Endothelial cell of umbilical vein (primary cell): ENCODE data around the gene RRP1. TPM values are rescaled to one million over a fixed set of nuclear protein-coding genes. Genes with fewer than 3 reads are reported as not detected.

Experiments
- BruUV-seq: library from RNA; stranded (reverse); fragments of 400-500 nt; replicated peaks from 2 replicates; lab custom pipeline; 2021; lab: Mats Ljungman, UMichigan
- CTCF ChIA-PET: fragments of 300-600, 350-600 bp; sonication (Branson Sonifier 250); formaldehyde crosslinking; loops from one replicate; lab custom pipeline; 2021; ENCODE audit warnings: antibody characterized with exemption, inconsistent platforms; lab: Charles Lee
- POLR2A ChIA-PET: fragments of 300-600, 350-600 bp; sonication (Branson Sonifier 250); formaldehyde crosslinking; loops from one replicate; lab custom pipeline; 2021; ENCODE audit warnings: antibody characterized with exemption, inconsistent platforms; lab: Charles Lee
- DNase-seq: peaks from one replicate; pipeline ENCODE4 v3.0.0-alpha.2; 2011; ENCODE audit warnings: low read depth, low spot score
- FAIRE-seq: peaks from 2 replicates; lab custom pipeline; 2011; peaks lifted over from hg19 to GRCh38; lab: Jason Lieb, UNC
- H2AFZ ChIP-seq: 2 replicates; pipeline ENCODE4 v1.6.0; 2012; ENCODE audit warnings: low read depth, low read length, control low read depth, inconsistent platforms
- H3K27ac ChIP-seq: 2 replicates; pipeline ENCODE4 v1.5.1; 2011; ENCODE audit warnings: low read depth, mild to moderate bottlenecking, control low read depth, low read length, moderate library complexity; ENCODE audit not compliant: insufficient read depth
- H3K27me3 ChIP-seq, 2 experiments: 2 replicates each; pipeline versions ENCODE4 v1.6.0 to v1.6.1; 2011; ENCODE audit warnings: low read length in 2 of 2, mixed read lengths in 1 of 2; ENCODE audit not compliant: control insufficient read depth in 2 of 2, insufficient read depth in 2 of 2
- H3K36me3 ChIP-seq, 2 experiments: 2 replicates in 1 of 2; 3 replicates in 1 of 2; pipeline ENCODE4 v1.5.1; 2011; ENCODE audit warnings: low read length in 2 of 2, mild to moderate bottlenecking in 1 of 2, moderate library complexity in 1 of 2; ENCODE audit not compliant: control insufficient read depth in 2 of 2, insufficient read depth in 2 of 2; ENCODE audit errors: extremely low read depth in 1 of 2
- H3K4me1 ChIP-seq: 3 replicates; pipeline ENCODE4 v1.5.1; 2011; ENCODE audit warnings: mild to moderate bottlenecking, low read length; ENCODE audit not compliant: control insufficient read depth, insufficient read depth; ENCODE audit errors: extremely low read depth
- H3K4me2 ChIP-seq: 2 replicates; pipeline ENCODE4 v1.6.1; 2011; ENCODE audit warnings: low read length, control low read depth, mixed read lengths; ENCODE audit not compliant: insufficient read depth
- H3K4me3 ChIP-seq, 3 experiments: fragments of 200-600 bp in 1 of 3; sonication (generic), shearing (Covaris generic) in 1 of 3; replicated peaks in 1 of 3; 2 replicates each; pipeline ENCODE4 v1.5.1; 2011 to 2016; ENCODE audit warnings: control low read depth in 3 of 3, low read length in 3 of 3, mild to moderate bottlenecking in 2 of 3, inconsistent platforms in 1 of 3, low read depth in 1 of 3, moderate library complexity in 1 of 3; ENCODE audit not compliant: insufficient read depth in 1 of 3
- H3K79me2 ChIP-seq: 2 replicates; pipeline ENCODE4 v1.6.0; 2012; ENCODE audit warnings: low read length, inconsistent platforms; ENCODE audit not compliant: control insufficient read depth, insufficient read depth
- H3K9ac ChIP-seq: replicated peaks from 2 replicates; pipeline ENCODE3; 2011; ENCODE audit warnings: low read length, control low read depth; ENCODE audit not compliant: insufficient read depth; ENCODE audit errors: extremely low read depth
- H3K9me1 ChIP-seq: replicated peaks from 3 replicates; pipeline ENCODE4 v1.6.0; 2011; ENCODE audit warnings: mild to moderate bottlenecking, low read length; ENCODE audit not compliant: control insufficient read depth, insufficient read depth; ENCODE audit errors: extremely low read depth
- H3K9me3 ChIP-seq: replicated peaks from 2 replicates; pipeline ENCODE4 v1.5.1; 2012; ENCODE audit warnings: low read length, inconsistent platforms; ENCODE audit not compliant: control insufficient read depth, insufficient read depth
- H4K20me1 ChIP-seq: replicated peaks from 2 replicates; pipeline ENCODE3; 2011; ENCODE audit warnings: mild to moderate bottlenecking, low read length; ENCODE audit not compliant: control insufficient read depth, insufficient read depth; ENCODE audit errors: extremely low read depth
- CTCF ChIP-seq, 2 donors: IDR thresholded peaks; 1 replicate in 1 of 2; 2 replicates in 1 of 2; pipeline ENCODE4 v1.5.1; 2011; ENCODE audit warnings: low read length in 2 of 2, mild to moderate bottlenecking in 2 of 2, moderate library complexity in 2 of 2, control low read depth in 1 of 2, inconsistent platforms in 1 of 2, low read depth in 1 of 2; ENCODE audit not compliant: insufficient read depth in 1 of 2; ENCODE audit errors: extremely low read depth in 1 of 2
- FOS ChIP-seq: IDR thresholded peaks from 2 replicates; pipeline ENCODE4 v1.6.1; 2011; ENCODE audit warnings: mild to moderate bottlenecking, low read length, moderate library complexity, borderline replicate concordance; ENCODE audit not compliant: insufficient read depth
- GATA2 ChIP-seq: IDR thresholded peaks from 2 replicates; pipeline ENCODE4 v1.7.0; 2011; ENCODE audit warnings: low read depth, mild to moderate bottlenecking, moderate library complexity, mixed read lengths, low read length; ENCODE audit not compliant: insufficient read length, insufficient read depth
- JUN ChIP-seq: IDR thresholded peaks from 2 replicates; pipeline ENCODE4 v1.6.1; 2011; ENCODE audit warnings: borderline replicate concordance, low read depth; ENCODE audit not compliant: insufficient read length, insufficient read depth
- MAX ChIP-seq: IDR thresholded peaks from 2 replicates; pipeline ENCODE4 v1.6.1; 2011; ENCODE audit not compliant: insufficient read depth, insufficient read length
- MYC ChIP-seq: IDR thresholded peaks from one replicate; pipeline ENCODE4 v1.6.1; 2011; ENCODE audit warnings: mild to moderate bottlenecking, low read depth, low read length
- POLR2A ChIP-seq: IDR thresholded peaks from 2 replicates; pipeline ENCODE4 v1.6.1; 2012; ENCODE audit warnings: low read depth, mild to moderate bottlenecking, control low read depth, low read length
- POLR2AphosphoS5 ChIP-seq: IDR thresholded peaks from 2 replicates; pipeline ENCODE4 v1.6.1; 2012; ENCODE audit warnings: low read depth, mild to moderate bottlenecking, control low read depth, low read length, moderate library complexity; ENCODE audit not compliant: insufficient read depth
- dilution Hi-C: fragments of 300-500 bp; cut with MboI; formaldehyde crosslinking; loops from one replicate; pipeline ENCODE4 v1.15.0; 2019; ENCODE audit warnings: low sequenced_read_pairs; ENCODE audit not compliant: extremely low pct_ligation_motif_present
- intact Hi-C: fragments of 100-400 bp; cut with micrococcal nuclease; formaldehyde crosslinking; loops from one replicate; pipeline ENCODE4 v1.10.0; 2022
- polyA plus RNA-seq, 4 experiments: library from polyadenylated mRNA; depleted of rRNA in 3 of 4; stranded (reverse) in 3 of 4; unstranded in 1 of 4; fragments of >200 nt; gene quantifications; 2 replicates each; pipeline versions ENCODE4 v1.2.1 to v1.2.3, GENCODE V29; 2011 to 2012; ENCODE audit warnings: missing spikeins in 1 of 4
- total RNA-seq: library from RNA; stranded (reverse); gene quantifications from 2 replicates; pipeline ENCODE4 v1.2.3, GENCODE V29; 2021

The RRP1 gene
- total and polyA plus RNA-seq, 2 donors (not counting 3 experiments of a cell fraction or from before 2014, with no cell fraction given): 15.2 to 36.3 TPM

GRCh38 chr21:43739621-43740435 lies 49.5 kb upstream of the RRP1 start:
- H3K4me3 ChIP-seq: no peak overlapping the region
- peaks cover 0 to 5% of the 10 kb centered on the region in 2 experiments for H3K36me3 ChIP-seq
- no peak for TF ChIP-seq POLR2A
- no peak for TF ChIP-seq FOS
- no peak for TF ChIP-seq POLR2AphosphoS5
- no peak for TF ChIP-seq MYC
- no peak for TF ChIP-seq JUN
- TF ChIP-seq GATA2: no peak
- TF ChIP-seq MAX: no peak
- TF ChIP-seq CTCF (IDR thresholded peaks at IDR 0.05; ENCODE audit: extremely low read depth in 1 of 2, insufficient read depth in 1 of 2, low read depth in 1 of 2, low read length in 2 of 2): no peak
- ChIA-PET CTCF (interaction anchor here (1.2 kb wide), 1 partner anchor 11 kb away, joined by 7 read pairs; no protein-coding TSS in a partner anchor), POLR2A (no interaction called here)
- dilution Hi-C loops (no loop called here), intact Hi-C loops (no loop called here)
- H3K27ac ChIP-seq: no peak overlapping the region
- H4K20me1 ChIP-seq: no peaks in the 10 kb centered on the region
- DNase-seq (no peak), FAIRE-seq (no peak)
- no TSS peak for BruUV-seq
- H3K9ac ChIP-seq: no peak overlapping the region
- no peaks in the 10 kb centered on the region for H3K79me2 ChIP-seq
- no peak overlapping the region for H3K4me2 ChIP-seq
- no peaks in the 10 kb centered on the region for H3K9me1 ChIP-seq
- no peaks in the 10 kb centered on the region for H3K9me3 ChIP-seq
- H2AFZ ChIP-seq: no peak overlapping the region
- H3K27me3 ChIP-seq: no peaks in the 10 kb centered on the region
- H3K4me1 ChIP-seq: no peaks in the 10 kb centered on the region
